ENCODE measurements around the gene NENF.
"Not testable (repeated sequence)": the region's sequence is repeated elsewhere in the genome, so short reads cannot be mapped to it uniquely, and the experiment has no call there.

Gene NENF

GRCh38 chr1:212461916-212462660 is 29.4 kb downstream of the NENF start:
- no peak for DNase-seq

- DNase-seq = no peak
Observed at GRCh38 chr1:212463565-212464285, 31.0 kb downstream of the NENF start.

- DNase-seq = no peak
Observed at GRCh38 chr1:212465311-212465710, 32.6 kb downstream of the NENF start.

GRCh38 chr1:212466437-212466836 is 33.7 kb downstream of the NENF start:
- DNase-seq = no peak

GRCh38 chr1:212466898-212467650 is 34.4 kb downstream of the NENF start:
- DNase-seq = no peak

- DNase-seq = no peak
Observed at GRCh38 chr1:212467843-212468482, 35.2 kb downstream of the NENF start.

- peak; percentile 95 for DNase-seq
Observed at GRCh38 chr1:212470059-212470458, 37.3 kb downstream of the NENF start.

GRCh38 chr1:212471286-212471685 is 38.6 kb downstream of the NENF start:
- no peak for DNase-seq

- no peak for DNase-seq
Observed at GRCh38 chr1:212471891-212472675, 39.4 kb downstream of the NENF start.

GRCh38 chr1:212473729-212474128 is 41.0 kb downstream of the NENF start:
- DNase-seq = no peak

- DNase-seq = no peak
Observed at GRCh38 chr1:212475151-212475550, 42.4 kb downstream of the NENF start.

GRCh38 chr1:212475831-212476230 is 43.1 kb downstream of the NENF start:
- DNase-seq = not testable (repeated sequence)

GRCh38 chr1:212477014-212477679 is 44.4 kb downstream of the NENF start:
- DNase-seq = peak; percentile 83

GRCh38 chr1:212477680-212478466 is 45.2 kb downstream of the NENF start:
- no peak for DNase-seq

GRCh38 chr1:212478467-212479025 is 45.8 kb downstream of the NENF start:
- DNase-seq = no peak

GRCh38 chr1:212479188-212479587 is 46.5 kb downstream of the NENF start:
- no peak for DNase-seq

- not testable (repeated sequence) for DNase-seq
Observed at GRCh38 chr1:212480711-212481437, 48.2 kb downstream of the NENF start.

- no peak for DNase-seq
Observed at GRCh38 chr1:212481438-212481767, 48.7 kb downstream of the NENF start.

- DNase-seq = no peak
Observed at GRCh38 chr1:212482006-212482636, 49.4 kb downstream of the NENF start.
